ENCODE results near the gene RBM33. TPM values are rescaled to one million over a fixed set of nuclear protein-coding genes. Genes with fewer than 3 reads are reported as not detected.

The RBM33 gene
- total and polyA plus RNA-seq, 2 of the 8 experiments (the other 6 are each of a cell fraction or from before 2014, with no cell fraction given): 16.5 to 64.6 TPM

DNA sequence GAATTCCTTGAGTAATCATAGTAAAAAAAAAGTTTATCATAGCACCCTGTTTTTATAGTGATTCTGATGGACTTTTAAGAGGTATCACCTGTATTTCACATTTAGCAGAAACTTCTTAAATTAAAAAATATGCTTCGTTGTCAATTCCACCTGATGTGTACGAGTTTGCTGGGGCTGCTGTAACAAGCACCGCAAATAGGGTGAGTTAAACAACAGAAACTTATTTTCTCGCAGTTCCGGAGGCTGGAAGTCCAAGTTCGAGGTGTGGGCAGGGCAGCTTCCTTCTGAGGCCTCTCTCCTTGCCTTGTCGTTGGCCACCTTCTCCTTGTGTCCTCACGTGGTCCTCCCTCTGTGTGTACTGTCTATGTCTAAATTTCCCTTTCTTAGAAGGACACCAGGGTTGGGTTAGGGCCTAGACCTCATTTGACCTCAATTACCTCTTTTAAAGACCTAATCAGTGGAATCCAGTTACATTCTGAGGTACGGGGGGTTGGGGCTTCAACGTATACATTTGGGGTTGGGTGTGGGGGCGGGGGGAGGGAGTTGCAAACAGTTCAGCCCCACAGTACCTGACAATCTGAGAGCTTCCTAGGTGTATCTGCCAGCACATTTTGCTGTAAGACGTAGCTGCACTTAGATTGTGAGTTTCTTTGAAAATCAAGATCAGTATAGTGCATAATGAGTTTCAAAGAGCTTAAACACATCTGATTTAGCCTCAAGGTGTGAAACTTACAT, 72.7 kb downstream of the RBM33 start:
- Histone ChIP-seq H4K91ac (replicated peaks; ENCODE audit: insufficient read length, low read length) (no peak overlapping the region), H2BK20ac (ENCODE audit: low read length) (no peak overlapping the region), H3K4me2 (ENCODE audit: insufficient read depth in 1 of 2, low read depth in 2 of 2, low read length in 2 of 2) (no peak overlapping the region; a peak in 1 of 4 replicates), H3K56ac (replicated peaks; ENCODE audit: insufficient read length, low read depth, low read length) (no peak overlapping the region), H3K36me3 (ENCODE audit: control insufficient read depth in 2 of 4, insufficient read depth in 4 of 4, low read length in 3 of 4) (peaks cover 0 to 20% (median 5%) of the 10 kb centered on the region in 4 experiments; a peak in 7 of 8 replicates), H2AFZ (ENCODE audit: low read length) (no peak overlapping the region), H2BK5ac (ENCODE audit: low read depth, low read length) (no peak overlapping the region), H4K5ac (ENCODE audit: insufficient read length, low read depth, low read length) (no peak overlapping the region), H2AK5ac (ENCODE audit: low read depth, low read length) (no peak overlapping the region), H2BK15ac (ENCODE audit: low read length) (no peak overlapping the region), H3K9ac (replicated peaks in 1 of 4; ENCODE audit: extremely low read depth in 1 of 4, low read depth in 3 of 4, low read length in 3 of 4) (no peak overlapping the region), H3K9me3 (ENCODE audit: insufficient read depth in 2 of 2, low read depth in 1 of 2, low read length in 1 of 2) (no peaks in the 10 kb centered on the region), H3K14ac (ENCODE audit: insufficient read length) (no peak overlapping the region), H3K4me1 (replicated peaks in 1 of 4; ENCODE audit: control insufficient read depth in 3 of 4, insufficient read depth in 4 of 4, low read length in 3 of 4) (peaks cover 0 to 5% (median 0%) of the 10 kb centered on the region in 4 experiments; a peak in 1 of 7 replicates), H3K4me3 (ENCODE audit: extremely low read depth in 1 of 4, insufficient read depth in 2 of 4, low read depth in 3 of 4, low read length in 4 of 4) (no peak overlapping the region), H3K18ac (ENCODE audit: extremely low read depth, low read length) (no peak overlapping the region), H3K27me3 (replicated peaks in 1 of 4; ENCODE audit: control insufficient read depth in 3 of 4, extremely low read depth in 1 of 4, insufficient read depth in 3 of 4, low read length in 3 of 4) (no peaks in the 10 kb centered on the region), H3K23me2 (ENCODE audit: low read depth, low read length) (0 out of 2 replicates have a peak, but pooled peaks cover 3% of the 10 kb centered on the region), H3K4ac (replicated peaks; ENCODE audit: insufficient read length, low read depth, low read length) (no peak overlapping the region), H2BK120ac (replicated peaks; ENCODE audit: low read depth, low read length) (no peak overlapping the region), H3K27ac (ENCODE audit: low read depth, low read length) (no peak overlapping the region), H3K79me2 (ENCODE audit: control insufficient read depth in 1 of 2, insufficient read depth in 2 of 2, low read length in 2 of 2) (peaks cover 0 to 42% of the 10 kb centered on the region in 2 experiments; a peak in 2 of 4 replicates), H3K79me1 (ENCODE audit: low read depth, low read length) (peaks cover 10% of the 10 kb centered on the region; the same call in 1 of the 2 replicates), H2BK12ac (ENCODE audit: low read depth, low read length) (no peak overlapping the region), H3K23ac (ENCODE audit: insufficient read length) (no peak overlapping the region), H4K8ac (ENCODE audit: extremely low read depth, insufficient read depth, low read length) (no peak overlapping the region), H4K20me1 (replicated peaks in 1 of 2; ENCODE audit: control insufficient read depth in 1 of 2, insufficient read depth in 2 of 2, low read length in 2 of 2) (peaks cover 6 to 22% of the 10 kb centered on the region in 2 experiments)
- WGBS, 2 experiments (ENCODE audit: extremely low coverage in 1 of 2, insufficient coverage in 1 of 2, insufficient read length in 1 of 2, insufficient replicate concordance in 2 of 2, low coverage in 1 of 2, low lambda C conversion rate in 2 of 2, missing lambda C conversion rate in 1 of 2): 92% methylated on average over 12 of the region's 12 CpGs; no CpG with 5 or more reads in 1 of the 2 experiments
- no peak for FAIRE-seq
- CTCF ChIA-PET (ENCODE audit: partially characterized antibody): interaction anchor here (0.6 to 1.6 kb wide), 2 partner anchors 8 to 358 kb away, joined by 3 to 4 read pairs; no protein-coding TSS in a partner anchor
- no peak for DNase-seq (ENCODE audit: low read depth in 1 of 2, low spot score in 2 of 2)
- POLR2A ChIA-PET (ENCODE audit: partially characterized antibody): interaction anchor here (1.0 kb wide), 1 partner anchor 73 kb away, joined by 3 read pairs; the partner anchor contains the start of gene RBM33
- TF ChIP-seq SAP30 (IDR thresholded peaks at IDR 0.05; ENCODE audit: insufficient read depth, insufficient replicate concordance, low read length) (no peak), CEBPB (IDR thresholded peaks at IDR 0.05; ENCODE audit: low read depth, low read length) (no peak), GABPA (IDR thresholded peaks at IDR 0.05; ENCODE audit: borderline replicate concordance, insufficient read depth, low read length) (no peak), POLR2AphosphoS5 (IDR thresholded peaks at IDR 0.05; ENCODE audit: low read depth, low read length) (no peak), PHF8 (conservative IDR thresholded peaks at IDR 0.05; ENCODE audit: low read depth, low read length) (no peak)
